Neural cell (in vitro differentiated cells): ENCODE results near the gene ACP7.

Experiments used
- EP300 ChIP-seq: fragments of 450-650 bp; conservative IDR thresholded peaks from 2 replicates; pipeline ENCODE4 v1.6.1; 2014; ENCODE audit warnings: antibody characterized with exemption, mild to moderate bottlenecking, moderate library complexity; ENCODE audit not compliant: poor library complexity, severe bottlenecking
- EZH2 ChIP-seq: fragments of 200-600, 300-800 bp; shearing (Covaris generic), sonication (generic); IDR thresholded peaks from 2 replicates; pipeline ENCODE4 v1.6.1; 2014; ENCODE audit warnings: antibody characterized with exemption, low read length, borderline replicate concordance, mild to moderate bottlenecking; ENCODE audit not compliant: insufficient read depth, poor library complexity, severe bottlenecking
- TF ChIP-seq, protein P1 (sequence below): fragments of 450-650 bp; IDR thresholded peaks from 2 replicates; pipeline ENCODE4 v1.5.1; 2014; ENCODE audit warnings: antibody characterized with exemption, mild to moderate bottlenecking, moderate library complexity; ENCODE audit not compliant: poor library complexity, severe bottlenecking

- TF ChIP-seq, protein P1, sequence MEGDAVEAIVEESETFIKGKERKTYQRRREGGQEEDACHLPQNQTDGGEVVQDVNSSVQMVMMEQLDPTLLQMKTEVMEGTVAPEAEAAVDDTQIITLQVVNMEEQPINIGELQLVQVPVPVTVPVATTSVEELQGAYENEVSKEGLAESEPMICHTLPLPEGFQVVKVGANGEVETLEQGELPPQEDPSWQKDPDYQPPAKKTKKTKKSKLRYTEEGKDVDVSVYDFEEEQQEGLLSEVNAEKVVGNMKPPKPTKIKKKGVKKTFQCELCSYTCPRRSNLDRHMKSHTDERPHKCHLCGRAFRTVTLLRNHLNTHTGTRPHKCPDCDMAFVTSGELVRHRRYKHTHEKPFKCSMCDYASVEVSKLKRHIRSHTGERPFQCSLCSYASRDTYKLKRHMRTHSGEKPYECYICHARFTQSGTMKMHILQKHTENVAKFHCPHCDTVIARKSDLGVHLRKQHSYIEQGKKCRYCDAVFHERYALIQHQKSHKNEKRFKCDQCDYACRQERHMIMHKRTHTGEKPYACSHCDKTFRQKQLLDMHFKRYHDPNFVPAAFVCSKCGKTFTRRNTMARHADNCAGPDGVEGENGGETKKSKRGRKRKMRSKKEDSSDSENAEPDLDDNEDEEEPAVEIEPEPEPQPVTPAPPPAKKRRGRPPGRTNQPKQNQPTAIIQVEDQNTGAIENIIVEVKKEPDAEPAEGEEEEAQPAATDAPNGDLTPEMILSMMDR, result no peak
- TF ChIP-seq EZH2 (no peak), EP300 (no peak)
Observed at GRCh38 chr19:39146686-39147450, 62.7 kb downstream of the ACP7 start.
